ENCODE measurements around the gene FZR1.
A peak's percentile ranks its signal among the peaks of the same experiment; 100 is the strongest.

Gene FZR1

GRCh38 chr19:3477506-3477905, 28.6 kb upstream of the FZR1 start:
- Mint-ChIP-seq H3K4me3 (no peak overlapping the region), H3K36me3 (ENCODE audit: low read depth) (no peaks in the 10 kb centered on the region), H3K4me1 (no peaks in the 10 kb centered on the region), H3K27ac (no peak overlapping the region), H3K9me3 (no peaks in the 10 kb centered on the region), H3K27me3 (ENCODE audit: low read depth) (peaks cover 43% of the 10 kb centered on the region)
- no peak for TF ChIP-seq CTCF (IDR thresholded peaks at IDR 0.05; ENCODE audit: unreplicated experiment in 3 of 3)

- Mint-ChIP-seq H3K27ac (peak overlapping the region in 2 of 3 experiments; percentile 21 to 42), H3K27me3 (ENCODE audit: low read depth) (peaks cover 44% of the 10 kb centered on the region), H3K4me1 (no peaks in the 10 kb centered on the region), H3K36me3 (ENCODE audit: low read depth) (no peaks in the 10 kb centered on the region), H3K4me3 (peak overlapping the region in 2 of 3 experiments; percentile 57 to 65), H3K9me3 (no peaks in the 10 kb centered on the region)
- TF ChIP-seq CTCF (IDR thresholded peaks at IDR 0.05; ENCODE audit: unreplicated experiment in 3 of 3): no peak
These were observed 28.2 kb upstream of the FZR1 start for GRCh38 chr19:3477951-3478350.

GRCh38 chr19:3478409-3479176, 27.5 kb upstream of the FZR1 start:
- no peak for TF ChIP-seq CTCF (IDR thresholded peaks at IDR 0.05; ENCODE audit: unreplicated experiment in 3 of 3)
- Mint-ChIP-seq H3K36me3 (ENCODE audit: low read depth) (no peaks in the 10 kb centered on the region), H3K9me3 (no peaks in the 10 kb centered on the region), H3K27me3 (ENCODE audit: low read depth) (peaks cover 44% of the 10 kb centered on the region), H3K4me3 (peak overlapping the region in 2 of 3 experiments; percentile 75 to 84), H3K4me1 (no peaks in the 10 kb centered on the region), H3K27ac (peak overlapping the region in 1 of 3 experiments; percentile 89)

- H3K4me1 Mint-ChIP-seq: no peaks in the 10 kb centered on the region
- TF ChIP-seq CTCF (IDR thresholded peaks at IDR 0.05; ENCODE audit: unreplicated experiment in 3 of 3): no peak
- H3K36me3 Mint-ChIP-seq (ENCODE audit: low read depth): no peaks in the 10 kb centered on the region
These were observed 26.8 kb upstream of the FZR1 start for GRCh38 chr19:3479177-3479833.

GRCh38 chr19:3479834-3480215, 26.3 kb upstream of the FZR1 start:
- no peaks in the 10 kb centered on the region for H3K9me3 Mint-ChIP-seq
- peak overlapping the region; percentile 53 to 84 (median 75) for H3K4me3 Mint-ChIP-seq
- no peaks in the 10 kb centered on the region for H3K36me3 Mint-ChIP-seq (ENCODE audit: low read depth)
- peak overlapping the region in 2 of 3 experiments; percentile 51 to 89 for H3K27ac Mint-ChIP-seq
- no peak for TF ChIP-seq CTCF (IDR thresholded peaks at IDR 0.05; ENCODE audit: unreplicated experiment in 3 of 3)
- H3K4me1 Mint-ChIP-seq: no peaks in the 10 kb centered on the region
- H3K27me3 Mint-ChIP-seq (ENCODE audit: low read depth): peaks cover 43% of the 10 kb centered on the region

More at GRCh38 chr19:3479177-3479833, 26.8 kb upstream of the FZR1 start:
- Mint-ChIP-seq H3K4me3 (peak overlapping the region; percentile 53 to 84 (median 75)), H3K9me3 (no peaks in the 10 kb centered on the region), H3K27me3 (ENCODE audit: low read depth) (peaks cover 39% of the 10 kb centered on the region), H3K27ac (peak overlapping the region in 1 of 3 experiments; percentile 89)
